Esophagus (tissue), 2 donors: ENCODE results near the gene GNA12. TPM values are rescaled to one million over a fixed set of nuclear protein-coding genes. Genes with fewer than 3 reads are reported as not detected.

Experiments
- H3K27ac ChIP-seq, 2 donors: one replicate each; pipeline ENCODE4 v1.5.1; 2013; ENCODE audit warnings: low read depth in 2 of 2, mild to moderate bottlenecking in 2 of 2, inconsistent platforms in 1 of 2, low read length in 1 of 2, moderate library complexity in 1 of 2
- H3K27me3 ChIP-seq, 2 donors: one replicate each; pipeline ENCODE4 v1.6.1; 2013; ENCODE audit warnings: low read length in 2 of 2, control low read depth in 1 of 2, mild to moderate bottlenecking in 1 of 2; ENCODE audit not compliant: insufficient read depth in 2 of 2, control insufficient read depth in 1 of 2
- H3K36me3 ChIP-seq, 2 donors: one replicate each; pipeline ENCODE4 v1.6.1; 2013; ENCODE audit warnings: low read length in 1 of 2; ENCODE audit not compliant: control insufficient read depth in 2 of 2, insufficient read depth in 2 of 2
- H3K4me1 ChIP-seq, 2 donors: one replicate each; pipeline ENCODE4 v1.6.1; 2013; ENCODE audit warnings: low read length in 1 of 2; ENCODE audit not compliant: control insufficient read depth in 2 of 2, insufficient read depth in 2 of 2
- H3K4me3 ChIP-seq, 2 donors: one replicate each; pipeline ENCODE4 v1.5.1; 2013; ENCODE audit warnings: low read length in 2 of 2, mild to moderate bottlenecking in 2 of 2, low read depth in 1 of 2, moderate library complexity in 1 of 2
- H3K9me3 ChIP-seq, 2 donors: one replicate each; pipeline ENCODE4 v1.6.1; 2013; ENCODE audit warnings: mild to moderate bottlenecking in 2 of 2, low read depth in 1 of 2, low read length in 1 of 2, moderate library complexity in 1 of 2; ENCODE audit not compliant: control insufficient read depth in 2 of 2, insufficient read depth in 1 of 2
- WGBS, 2 donors: extraction: QIAGEN DNeasy Blood & Tissue Kit; methylation state at CpG; one replicate each; pipeline ENCODE4 v1.1.7; 2013; 5-methylcytosine and 5-hydroxymethylcytosine counted together
- polyA plus RNA-seq, 2 donors: library from polyadenylated mRNA; stranded (reverse); fragments of 200-250 nt; gene quantifications; one replicate each; pipeline ENCODE4 v1.2.3, GENCODE V29; 2013
- donor health status: healthy with polysubstance abuse.
- donor health status: Bipolar disorder and iron deficiency.

The GNA12 gene
- polyA plus RNA-seq, 2 donors = 2.1 to 5.2 TPM

- Histone ChIP-seq H3K27ac (no peak overlapping the region), H3K36me3 (no peaks in the 10 kb centered on the region), H3K4me1 (peaks cover 6 to 8% of the 10 kb centered on the region in 2 donors), H3K4me3 (peak overlapping the region; percentile 25 to 32), H3K9me3 (no peaks in the 10 kb centered on the region), H3K27me3 (peaks cover 0 to 14% of the 10 kb centered on the region in 2 donors)
- WGBS, 2 donors = 9 to 10% methylated on average over 41 to 62 of the region's 62 CpGs
These were observed 155.4 kb downstream of the GNA12 start for GRCh38 chr7:2688409-2689342.

GRCh38 chr7:2687881-2688318 is 156.2 kb downstream of the GNA12 start, which contains the start of gene AMZ1:
AMZ1 (plus strand) TSS chr7:2688202; CDS start chr7:2700452, 12,250 bp downstream.
- H3K4me3 ChIP-seq = peak within 1 kb of the TSS; percentile 25 to 32
- no peaks in the 10 kb centered on the region for H3K9me3 ChIP-seq
- no peak within 1 kb of the TSS for H3K27ac ChIP-seq
- WGBS, 2 donors = 3% methylated on average over 33 to 41 of the region's 41 CpGs
- peaks cover 0 to 14% of the 10 kb centered on the region in 2 donors for H3K27me3 ChIP-seq
- H3K4me1 ChIP-seq = peaks cover 6 to 8% of the 10 kb centered on the region in 2 donors
- H3K36me3 ChIP-seq = no peaks in the 10 kb centered on the region

DNA sequence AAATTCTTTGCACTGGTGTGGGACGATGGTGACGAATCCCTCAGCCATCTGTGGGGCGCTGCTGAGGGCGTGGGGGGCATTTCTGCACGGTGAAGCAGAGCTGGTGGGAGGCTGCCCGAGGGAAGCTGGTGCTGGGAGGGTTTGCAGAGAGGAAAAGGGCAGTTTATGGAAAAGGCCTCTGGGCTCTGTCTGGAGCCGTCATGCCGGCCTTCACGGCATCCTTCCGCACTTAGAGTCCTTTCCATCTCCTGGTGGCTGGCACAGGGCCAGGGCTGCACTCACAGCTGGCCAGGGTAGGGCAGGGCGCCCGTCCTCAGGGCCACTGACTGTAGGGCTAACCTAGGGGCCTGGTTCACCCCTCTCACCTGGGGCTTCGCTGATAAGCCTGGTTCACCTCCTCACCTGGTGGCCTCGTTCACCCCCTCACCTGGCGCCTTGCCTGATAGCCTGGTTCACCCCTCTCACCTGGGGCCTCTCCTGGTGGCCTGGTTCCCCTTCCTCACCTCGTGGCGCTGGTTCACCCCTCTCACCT is 156.7 kb downstream of the GNA12 start:
- no peaks in the 10 kb centered on the region for H3K36me3 ChIP-seq
- peaks cover 6 to 8% of the 10 kb centered on the region in 2 donors for H3K4me1 ChIP-seq
- H3K27me3 ChIP-seq = peaks cover 0 to 14% of the 10 kb centered on the region in 2 donors
- peak overlapping the region in 1 of 2 donors; percentile 32 for H3K4me3 ChIP-seq
- no peaks in the 10 kb centered on the region for H3K9me3 ChIP-seq
- WGBS, 2 donors = 42 to 43% methylated on average over 17 of the region's 17 CpGs
- no peak overlapping the region for H3K27ac ChIP-seq

- peaks cover 0 to 14% of the 10 kb centered on the region in 2 donors for H3K27me3 ChIP-seq
- no peaks in the 10 kb centered on the region for H3K9me3 ChIP-seq
- no peak overlapping the region for H3K4me3 ChIP-seq
- H3K4me1 ChIP-seq = peaks cover 6 to 8% of the 10 kb centered on the region in 2 donors
- H3K36me3 ChIP-seq = no peaks in the 10 kb centered on the region
- no peak overlapping the region for H3K27ac ChIP-seq
- 90 to 93% methylated on average over 14 of the region's 14 CpGs for WGBS, 2 donors
These were observed 158.0 kb downstream of the GNA12 start for GRCh38 chr7:2686101-2686500.

DNA sequence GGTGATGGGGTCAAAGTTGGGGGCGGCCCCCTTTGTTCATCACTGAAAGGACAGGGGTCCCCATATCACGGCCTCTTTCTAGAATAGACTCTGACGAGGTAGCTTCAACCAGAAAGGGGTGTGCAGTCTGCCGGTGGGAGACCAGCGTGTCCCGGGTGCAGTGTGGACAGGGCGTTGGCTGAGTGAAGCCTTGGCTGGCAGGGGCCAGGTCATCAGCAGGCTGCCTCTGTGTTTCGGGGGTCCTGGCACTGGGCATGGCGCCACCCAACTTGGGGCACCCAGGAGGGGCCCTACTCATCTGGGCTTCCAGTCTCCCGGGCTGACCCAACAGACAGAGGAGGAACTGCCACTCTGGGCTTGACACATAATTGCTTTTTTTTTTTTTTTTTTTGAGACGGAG is 159.6 kb downstream of the GNA12 start:
- peaks cover 0 to 14% of the 10 kb centered on the region in 2 donors for H3K27me3 ChIP-seq
- H3K36me3 ChIP-seq = no peaks in the 10 kb centered on the region
- no peak overlapping the region for H3K4me3 ChIP-seq
- 93% methylated on average over 10 to 11 of the region's 11 CpGs for WGBS, 2 donors
- peaks cover 6 to 8% of the 10 kb centered on the region in 2 donors for H3K4me1 ChIP-seq
- no peaks in the 10 kb centered on the region for H3K9me3 ChIP-seq
- no peak overlapping the region for H3K27ac ChIP-seq

- Histone ChIP-seq H3K36me3 (no peaks in the 10 kb centered on the region), H3K4me1 (no peaks in the 10 kb centered on the region), H3K27me3 (peaks cover 0 to under 1% of the 10 kb centered on the region in 2 donors), H3K27ac (no peak overlapping the region), H3K9me3 (no peaks in the 10 kb centered on the region), H3K4me3 (no peak overlapping the region)
- 82 to 85% methylated on average over 27 of the region's 27 CpGs for WGBS, 2 donors
These were observed 161.9 kb downstream of the GNA12 start for GRCh38 chr7:2681929-2682799.

DNA sequence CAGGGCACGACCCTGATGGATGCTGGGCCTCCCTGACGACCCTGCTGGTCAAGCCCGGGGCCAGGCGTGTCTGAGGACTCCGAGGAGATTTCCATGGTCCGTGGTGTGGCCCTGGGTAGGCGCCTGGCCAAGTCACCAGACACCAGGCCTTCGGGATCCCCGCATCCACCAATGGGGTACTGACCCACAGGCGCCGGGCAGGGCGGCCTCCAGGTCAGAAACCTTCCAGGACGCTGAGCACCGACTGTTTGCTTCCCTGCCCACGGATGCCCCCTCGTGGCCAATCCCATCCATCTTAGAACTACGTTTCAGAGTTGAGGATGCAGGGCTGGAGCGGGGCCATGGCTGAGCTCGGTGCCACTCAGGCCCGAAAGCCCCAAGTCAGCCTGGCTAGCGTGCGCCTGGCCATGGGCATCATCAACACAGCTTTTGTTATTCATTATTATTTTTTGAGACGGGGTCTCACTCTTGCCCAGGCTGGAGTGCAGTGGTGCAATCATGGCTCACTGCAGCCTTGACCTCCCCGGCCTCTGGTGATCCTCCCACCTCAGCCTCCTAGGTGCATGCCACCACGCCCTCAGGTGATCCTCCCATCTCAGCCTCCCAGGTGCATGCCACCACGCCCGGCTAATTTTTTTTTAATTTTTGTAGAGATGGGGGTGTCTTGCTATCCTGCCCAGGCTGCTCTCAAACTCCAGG is 163.2 kb downstream of the GNA12 start:
- Histone ChIP-seq H3K36me3 (no peaks in the 10 kb centered on the region), H3K9me3 (no peaks in the 10 kb centered on the region)
- WGBS, 2 donors = 36 to 41% methylated on average over 27 of the region's 27 CpGs

GRCh38 chr7:2680256-2680655 is 163.9 kb downstream of the GNA12 start:
- no peaks in the 10 kb centered on the region for H3K4me1 ChIP-seq
- H3K27me3 ChIP-seq = no peaks in the 10 kb centered on the region
- no peak overlapping the region for H3K4me3 ChIP-seq
- 80 to 84% methylated on average over 13 of the region's 13 CpGs for WGBS, 2 donors
- H3K36me3 ChIP-seq = no peaks in the 10 kb centered on the region
- H3K9me3 ChIP-seq = peaks cover 0 to 3% of the 10 kb centered on the region in 2 donors
- no peak overlapping the region for H3K27ac ChIP-seq

More for the DNA sequence above, 163.2 kb downstream of the GNA12 start:
- Histone ChIP-seq H3K27ac (no peak overlapping the region), H3K27me3 (no peaks in the 10 kb centered on the region), H3K4me3 (no peak overlapping the region), H3K4me1 (no peaks in the 10 kb centered on the region)
